NCI-H128 (cell line): ENCODE results near the gene DGKB.

Experiments used
- DNase-seq: peaks from one replicate; lab custom pipeline; 2025; ENCODE audit not compliant: unreplicated experiment; lab: John Stamatoyannopoulos, UW

DGKB gene

DNA sequence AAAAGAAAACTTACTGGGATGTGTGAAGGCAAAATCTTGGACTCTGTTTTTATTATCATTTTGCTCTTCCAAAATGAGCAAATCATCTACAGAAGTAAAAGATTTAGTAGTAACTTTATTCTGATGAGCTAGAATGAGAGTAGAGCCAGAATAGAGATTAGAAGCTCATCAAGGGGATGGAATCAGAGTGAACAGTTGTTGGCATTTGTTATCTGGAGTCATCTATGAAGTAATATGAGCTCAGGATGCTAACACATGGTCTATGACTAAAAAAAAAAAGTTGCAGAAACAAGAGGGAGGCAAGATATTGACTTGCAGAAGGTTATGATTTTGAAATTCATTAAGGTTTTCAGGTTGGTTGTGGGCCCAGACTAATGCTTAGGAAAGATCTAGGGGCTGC, 504.0 kb downstream of the DGKB start:
- no peak for DNase-seq

- no peak for DNase-seq
Observed at GRCh38 chr7:14395860-14396259, 506.7 kb downstream of the DGKB start.

DNA sequence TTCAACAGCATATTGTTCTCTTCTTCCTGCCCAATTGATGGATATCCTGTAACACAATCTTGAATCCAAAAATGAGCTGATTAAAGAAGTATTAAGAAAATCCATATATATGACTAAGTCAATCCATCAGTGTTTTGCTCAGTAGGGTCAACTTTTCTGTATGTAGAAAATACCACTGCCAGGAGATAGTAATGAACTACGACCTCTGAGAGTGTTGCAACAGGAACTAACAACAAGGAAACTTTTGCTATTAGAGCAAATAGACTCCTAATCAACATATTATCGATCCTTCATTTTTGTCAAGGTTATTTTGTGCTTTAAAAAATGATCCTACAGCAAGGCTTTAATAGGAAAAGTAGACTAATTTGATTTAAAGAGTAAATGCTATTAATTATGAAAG, 507.8 kb downstream of the DGKB start:
- DNase-seq: no peak

GRCh38 chr7:14389595-14389994, 513.0 kb downstream of the DGKB start:
- no peak for DNase-seq

GRCh38 chr7:14389181-14389591, 513.4 kb downstream of the DGKB start:
- DNase-seq: peak; percentile 89

DNA sequence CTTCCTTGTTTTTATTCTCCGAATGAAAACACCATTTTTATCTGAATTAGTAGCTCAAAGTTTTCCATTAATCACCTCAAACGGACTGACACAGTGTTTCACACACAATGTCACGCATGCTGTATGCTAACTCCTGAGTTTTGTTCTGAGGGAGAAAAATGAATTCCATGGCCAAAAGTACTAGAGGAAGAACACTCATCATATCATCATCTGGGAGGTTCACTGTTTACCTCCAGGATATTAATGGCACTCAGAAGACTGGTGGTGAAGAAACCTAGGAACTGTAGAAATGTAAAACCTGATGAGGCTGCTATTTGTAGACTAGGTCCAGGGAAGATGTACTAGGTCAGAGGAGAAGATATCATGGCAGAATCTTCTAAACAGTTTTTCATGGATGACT, 517.5 kb downstream of the DGKB start:
- no peak for DNase-seq

- DNase-seq: no peak
Observed at GRCh38 chr7:14381936-14382335, 520.6 kb downstream of the DGKB start.

DNA sequence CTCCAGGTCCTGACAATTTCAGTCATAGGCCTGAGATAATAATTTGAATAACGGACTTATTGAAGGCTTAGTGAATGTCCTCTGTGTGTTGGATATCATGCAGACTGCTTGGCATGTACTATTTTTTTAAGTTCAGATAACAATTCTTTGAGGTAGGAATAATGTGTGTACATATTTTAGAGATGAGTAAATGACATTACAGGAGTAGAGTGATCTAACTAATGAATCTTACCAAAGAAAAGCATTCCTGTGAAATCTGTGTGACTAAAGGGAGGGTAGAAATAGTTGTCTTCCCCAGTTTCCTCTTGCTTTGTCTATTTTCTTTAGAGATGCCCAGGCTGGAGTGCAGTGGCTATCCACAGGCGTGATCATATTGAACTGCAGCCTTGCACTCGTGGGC, 521.2 kb downstream of the DGKB start:
- DNase-seq: no peak

- DNase-seq: no peak
Observed at GRCh38 chr7:14380881-14381280, 521.7 kb downstream of the DGKB start.

DNA sequence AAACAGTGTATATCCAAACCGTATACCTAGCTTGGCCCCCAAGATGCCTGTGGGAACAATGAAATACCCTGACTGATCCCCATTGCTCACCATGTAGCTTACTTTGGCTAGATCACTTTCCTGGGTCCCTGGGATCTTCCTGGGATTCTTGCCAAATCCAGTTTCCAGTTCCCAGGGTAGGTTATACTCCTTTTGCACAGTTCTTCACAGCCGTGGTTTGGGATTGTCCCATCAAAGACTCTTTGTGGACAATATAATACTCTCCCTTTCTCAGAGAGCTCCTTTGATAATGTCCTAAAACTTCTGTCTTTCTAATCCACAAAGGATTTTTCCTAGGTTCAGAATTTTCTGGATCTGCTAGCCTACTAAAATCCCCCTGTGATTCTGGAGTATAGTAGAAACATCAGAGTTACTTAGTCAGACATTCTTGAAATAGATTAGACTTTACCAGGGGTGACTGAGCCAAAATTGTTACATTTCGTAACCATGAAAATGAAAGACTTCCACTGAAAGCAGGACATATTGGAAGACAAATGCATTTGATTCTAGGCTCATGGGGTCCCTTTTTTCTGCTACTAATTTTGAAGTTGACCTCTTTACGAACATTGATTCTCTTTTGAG, 524.8 kb downstream of the DGKB start:
- no peak for DNase-seq

DNA sequence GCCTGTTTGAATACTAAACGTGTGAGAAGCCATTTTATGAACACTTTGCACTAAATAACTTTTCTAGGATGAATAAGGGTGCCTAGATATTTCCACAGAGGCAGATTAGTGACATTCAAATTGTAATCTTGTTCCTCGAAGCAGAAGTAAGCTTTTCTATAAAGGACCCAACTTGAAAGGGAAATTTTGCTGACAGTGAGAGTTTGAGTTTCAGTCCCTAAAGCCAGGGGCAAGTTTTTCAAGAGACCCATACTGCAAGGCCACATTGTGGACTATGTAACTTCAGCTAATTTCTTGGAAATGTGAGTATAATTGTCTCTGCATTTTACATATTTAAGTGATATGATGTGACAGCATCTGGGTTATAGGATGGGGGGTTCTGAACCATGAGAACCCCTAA, 525.8 kb downstream of the DGKB start:
- no peak for DNase-seq

- DNase-seq: no peak
Observed at GRCh38 chr7:14375998-14376397, 526.6 kb downstream of the DGKB start.

DNA sequence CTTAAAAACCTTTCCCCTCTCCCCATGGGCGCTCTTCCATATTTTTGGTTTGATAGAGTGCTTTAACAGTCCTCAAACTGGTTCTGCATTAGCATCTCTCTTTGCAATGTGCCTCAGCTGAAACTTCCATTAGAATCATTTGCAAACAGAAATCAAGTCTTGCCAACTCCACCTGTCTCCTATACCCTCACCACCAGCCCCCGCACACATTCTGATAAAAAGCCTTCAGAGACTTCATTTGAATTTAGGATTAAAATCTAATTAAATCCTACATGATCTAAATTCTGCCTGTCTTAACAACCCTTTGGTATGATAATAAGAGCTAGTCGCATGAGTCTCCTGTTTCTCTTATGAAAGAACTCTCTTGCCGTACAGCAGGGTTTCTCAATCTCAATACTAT, 528.2 kb downstream of the DGKB start:
- DNase-seq: no peak

DNA sequence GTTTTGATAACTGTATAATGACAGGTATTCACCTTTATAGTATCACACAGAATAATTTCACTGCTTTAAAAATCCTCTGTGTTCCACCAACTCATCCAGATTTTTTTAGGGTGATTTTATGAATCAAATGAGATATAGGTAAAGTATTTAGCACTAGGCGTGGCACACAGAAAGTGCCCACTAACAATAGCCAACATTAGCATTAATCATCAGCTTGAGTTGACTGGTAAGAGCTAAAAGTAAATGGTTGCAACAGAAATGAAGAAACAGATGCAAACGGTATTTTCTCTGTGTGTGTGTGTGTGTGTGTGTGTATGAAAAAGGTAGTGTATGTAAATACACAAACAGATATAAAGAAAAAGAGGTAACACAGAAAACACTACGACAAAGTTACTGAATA, 534.3 kb downstream of the DGKB start:
- no peak for DNase-seq

GRCh38 chr7:14351167-14351566, 551.4 kb downstream of the DGKB start:
- no peak for DNase-seq

- DNase-seq: no peak
Observed at GRCh38 chr7:14341200-14341775, 561.3 kb downstream of the DGKB start.

DNA sequence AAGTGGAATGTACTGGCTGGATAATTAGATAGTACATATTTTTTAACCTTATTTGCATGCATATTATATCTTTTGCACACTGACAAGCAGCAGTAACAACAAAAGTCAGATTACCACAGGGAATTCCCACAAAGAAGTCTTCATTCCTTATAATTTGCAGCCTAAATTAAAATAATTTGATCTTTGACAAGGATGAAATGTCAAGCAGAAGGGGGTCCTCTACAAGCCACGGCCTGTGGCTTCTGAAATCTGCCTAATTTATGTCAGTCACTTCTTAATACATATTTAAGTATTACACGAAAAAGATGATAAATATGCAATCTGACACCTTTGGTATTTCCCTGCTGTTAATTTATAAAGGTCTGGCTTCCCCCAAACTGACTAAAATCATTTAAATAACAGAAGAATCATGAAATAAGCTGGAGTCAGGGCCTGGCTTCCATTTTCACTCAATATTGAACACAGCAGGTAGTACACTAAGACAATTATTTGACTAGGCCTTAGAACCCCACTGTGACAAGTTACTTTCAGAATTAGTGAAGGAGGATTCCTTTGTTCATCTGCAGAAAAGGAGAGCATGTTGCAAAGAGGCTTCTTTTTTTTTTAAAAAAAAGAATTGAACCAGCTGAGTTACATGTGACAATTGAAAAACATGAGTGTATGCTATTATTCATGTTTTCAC, 562.0 kb downstream of the DGKB start:
- no peak for DNase-seq

- DNase-seq: no peak
Observed at GRCh38 chr7:14339861-14340260, 562.7 kb downstream of the DGKB start.

DNA sequence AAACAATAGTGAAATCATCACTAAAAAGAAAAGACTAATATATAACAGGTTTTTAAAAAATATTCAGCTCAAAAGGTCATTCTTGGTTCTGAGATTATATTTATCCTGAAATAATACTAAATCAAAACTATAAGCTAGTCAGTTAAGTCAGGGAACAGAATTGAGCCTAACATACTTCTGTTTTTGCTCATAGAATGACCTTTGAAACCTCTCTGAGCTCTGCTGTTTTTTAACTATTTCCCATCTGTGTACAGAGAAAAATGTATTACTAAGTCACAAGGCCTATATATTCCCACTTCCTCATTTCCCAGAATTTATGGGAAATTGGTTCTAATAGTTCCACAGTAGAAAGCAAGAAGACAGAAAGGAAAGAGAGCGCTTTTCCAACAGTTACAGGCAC, 566.3 kb downstream of the DGKB start:
- DNase-seq: no peak

DNA sequence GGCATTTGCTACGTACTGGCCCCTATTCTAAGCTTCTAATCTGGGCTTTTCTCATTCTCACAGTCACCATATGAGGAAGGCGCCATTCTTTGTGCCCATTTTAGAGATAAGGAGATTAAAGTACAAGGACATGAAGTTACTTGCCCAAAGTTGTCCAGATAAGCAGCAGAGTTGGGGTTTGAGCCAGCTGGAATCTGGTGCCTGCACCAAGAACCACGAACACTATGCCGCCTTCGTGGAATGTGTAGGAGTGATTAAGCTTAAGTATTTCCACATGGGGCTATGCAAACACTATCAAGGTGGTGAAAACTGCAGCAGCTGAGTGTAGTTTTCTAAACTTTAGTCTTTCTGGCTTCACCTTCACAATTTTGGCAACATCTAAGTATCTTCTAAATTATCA, 570.4 kb downstream of the DGKB start:
- no peak for DNase-seq

DNA sequence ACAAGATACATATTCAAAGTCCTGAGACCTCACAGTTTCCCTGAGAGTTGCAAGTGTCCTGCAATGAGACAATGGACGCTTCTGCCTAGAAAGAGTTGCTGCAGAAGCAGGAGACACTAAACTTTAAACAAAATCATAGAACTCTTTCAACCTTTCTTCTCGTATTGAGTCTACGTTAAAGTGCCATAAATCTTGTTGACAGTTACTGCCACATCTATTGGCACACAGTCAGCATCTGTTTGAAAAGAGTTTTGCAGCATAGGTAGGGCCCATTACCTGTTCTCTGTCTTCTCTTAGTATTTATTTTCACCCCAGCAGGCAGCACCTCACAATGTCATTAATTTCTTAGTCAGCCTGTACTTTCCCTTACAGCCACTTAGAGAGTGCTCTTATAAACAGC, 577.8 kb downstream of the DGKB start:
- no peak for DNase-seq

- no peak for DNase-seq
Observed at GRCh38 chr7:14322724-14323123, 579.8 kb downstream of the DGKB start.

DNA sequence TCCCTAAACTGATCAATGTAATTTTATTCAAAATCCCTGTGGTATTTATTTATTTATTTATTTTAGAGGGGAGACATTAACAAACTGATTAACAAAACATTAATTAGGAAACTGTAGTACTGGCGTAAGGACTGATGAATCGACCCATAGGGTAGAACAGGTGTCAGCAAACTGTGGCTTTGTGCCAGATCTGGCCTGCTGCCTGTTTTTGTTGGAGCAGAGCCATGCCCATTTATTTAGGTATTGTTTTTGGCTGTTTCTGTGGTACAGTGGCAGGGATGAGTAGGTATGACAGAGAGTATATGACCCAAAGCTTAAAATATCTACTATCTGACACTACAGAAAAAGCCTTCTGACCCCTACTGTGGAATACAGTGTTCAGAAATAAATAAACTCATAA, 580.6 kb downstream of the DGKB start:
- no peak for DNase-seq
